NCI-H187 (cell line): ENCODE data around the gene CBLIF.
"Not testable (repeated sequence)": the region's sequence is repeated elsewhere in the genome, so short reads cannot be mapped to it uniquely, and the experiment has no call there.

ENCODE experiments used
- DNase-seq, 2 experiments: peaks; one replicate each; lab custom pipeline; 2025; lab: John Stamatoyannopoulos, UW

CBLIF gene

GRCh38 chr11:59794417-59794816 is 50.9 kb downstream of the CBLIF start:
- DNase-seq, result no peak

GRCh38 chr11:59792507-59792906 is 52.8 kb downstream of the CBLIF start:
- DNase-seq, result no peak

GRCh38 chr11:59791639-59792038 is 53.7 kb downstream of the CBLIF start:
- no peak for DNase-seq

- DNase-seq, result no peak
Measured at GRCh38 chr11:59787816-59788215, 57.5 kb downstream of the CBLIF start.

- no peak for DNase-seq
Measured at GRCh38 chr11:59787255-59787588, 58.1 kb downstream of the CBLIF start.

- no peak for DNase-seq
Measured at GRCh38 chr11:59785818-59786217, 59.5 kb downstream of the CBLIF start.

- not testable (repeated sequence) for DNase-seq
Measured at GRCh38 chr11:59784441-59784840, 60.9 kb downstream of the CBLIF start.

- DNase-seq, result no peak
Measured at GRCh38 chr11:59783632-59784090, 61.6 kb downstream of the CBLIF start.

- no peak for DNase-seq
Measured at GRCh38 chr11:59782080-59782479, 63.2 kb downstream of the CBLIF start.

GRCh38 chr11:59779487-59779886 is 65.8 kb downstream of the CBLIF start:
- DNase-seq, result no peak
